Endothelial cell of umbilical vein (primary cell): ENCODE results near the gene NBPF15. TPM values are rescaled to one million over a fixed set of nuclear protein-coding genes. Genes with fewer than 3 reads are reported as not detected.
"Not testable (repeated sequence)": the region's sequence is repeated elsewhere in the genome, so short reads cannot be mapped to it uniquely, and the experiment has no call there.

Source experiments
- BruUV-seq: library from RNA; stranded (reverse); fragments of 400-500 nt; replicated peaks from 2 replicates; lab custom pipeline; 2021; lab: Mats Ljungman, UMichigan
- CTCF ChIA-PET: fragments of 300-600, 350-600 bp; sonication (Branson Sonifier 250); formaldehyde crosslinking; loops from one replicate; lab custom pipeline; 2021; ENCODE audit warnings: antibody characterized with exemption, inconsistent platforms; lab: Charles Lee
- POLR2A ChIA-PET: fragments of 300-600, 350-600 bp; sonication (Branson Sonifier 250); formaldehyde crosslinking; loops from one replicate; lab custom pipeline; 2021; ENCODE audit warnings: antibody characterized with exemption, inconsistent platforms; lab: Charles Lee
- DNase-seq: peaks from one replicate; pipeline ENCODE4 v3.0.0-alpha.2; 2011; ENCODE audit warnings: low read depth, low spot score
- FAIRE-seq: peaks from 2 replicates; lab custom pipeline; 2011; peaks lifted over from hg19 to GRCh38; lab: Jason Lieb, UNC
- H2AFZ ChIP-seq: 2 replicates; pipeline ENCODE4 v1.6.0; 2012; ENCODE audit warnings: low read depth, low read length, control low read depth, inconsistent platforms
- H3K27ac ChIP-seq: 2 replicates; pipeline ENCODE4 v1.5.1; 2011; ENCODE audit warnings: low read depth, mild to moderate bottlenecking, control low read depth, low read length, moderate library complexity; ENCODE audit not compliant: insufficient read depth
- H3K27me3 ChIP-seq, 2 experiments: 2 replicates each; pipeline versions ENCODE4 v1.6.0 to v1.6.1; 2011; ENCODE audit warnings: low read length in 2 of 2, mixed read lengths in 1 of 2; ENCODE audit not compliant: control insufficient read depth in 2 of 2, insufficient read depth in 2 of 2
- H3K36me3 ChIP-seq, 2 experiments: 2 replicates in 1 of 2; 3 replicates in 1 of 2; pipeline ENCODE4 v1.5.1; 2011; ENCODE audit warnings: low read length in 2 of 2, mild to moderate bottlenecking in 1 of 2, moderate library complexity in 1 of 2; ENCODE audit not compliant: control insufficient read depth in 2 of 2, insufficient read depth in 2 of 2; ENCODE audit errors: extremely low read depth in 1 of 2
- H3K4me1 ChIP-seq: 3 replicates; pipeline ENCODE4 v1.5.1; 2011; ENCODE audit warnings: mild to moderate bottlenecking, low read length; ENCODE audit not compliant: control insufficient read depth, insufficient read depth; ENCODE audit errors: extremely low read depth
- H3K4me2 ChIP-seq: 2 replicates; pipeline ENCODE4 v1.6.1; 2011; ENCODE audit warnings: low read length, control low read depth, mixed read lengths; ENCODE audit not compliant: insufficient read depth
- H3K4me3 ChIP-seq, 3 experiments: fragments of 200-600 bp in 1 of 3; sonication (generic), shearing (Covaris generic) in 1 of 3; replicated peaks in 1 of 3; 2 replicates each; pipeline ENCODE4 v1.5.1; 2011 to 2016; ENCODE audit warnings: control low read depth in 3 of 3, low read length in 3 of 3, mild to moderate bottlenecking in 2 of 3, inconsistent platforms in 1 of 3, low read depth in 1 of 3, moderate library complexity in 1 of 3; ENCODE audit not compliant: insufficient read depth in 1 of 3
- H3K79me2 ChIP-seq: 2 replicates; pipeline ENCODE4 v1.6.0; 2012; ENCODE audit warnings: low read length, inconsistent platforms; ENCODE audit not compliant: control insufficient read depth, insufficient read depth
- H3K9ac ChIP-seq: replicated peaks from 2 replicates; pipeline ENCODE3; 2011; ENCODE audit warnings: low read length, control low read depth; ENCODE audit not compliant: insufficient read depth; ENCODE audit errors: extremely low read depth
- H3K9me1 ChIP-seq: replicated peaks from 3 replicates; pipeline ENCODE4 v1.6.0; 2011; ENCODE audit warnings: mild to moderate bottlenecking, low read length; ENCODE audit not compliant: control insufficient read depth, insufficient read depth; ENCODE audit errors: extremely low read depth
- H3K9me3 ChIP-seq: replicated peaks from 2 replicates; pipeline ENCODE4 v1.5.1; 2012; ENCODE audit warnings: low read length, inconsistent platforms; ENCODE audit not compliant: control insufficient read depth, insufficient read depth
- H4K20me1 ChIP-seq: replicated peaks from 2 replicates; pipeline ENCODE3; 2011; ENCODE audit warnings: mild to moderate bottlenecking, low read length; ENCODE audit not compliant: control insufficient read depth, insufficient read depth; ENCODE audit errors: extremely low read depth
- dilution Hi-C: fragments of 300-500 bp; cut with MboI; formaldehyde crosslinking; loops from one replicate; pipeline ENCODE4 v1.15.0; 2019; ENCODE audit warnings: low sequenced_read_pairs; ENCODE audit not compliant: extremely low pct_ligation_motif_present
- intact Hi-C: fragments of 100-400 bp; cut with micrococcal nuclease; formaldehyde crosslinking; loops from one replicate; pipeline ENCODE4 v1.10.0; 2022
- polyA plus RNA-seq, 4 experiments: library from polyadenylated mRNA; depleted of rRNA in 3 of 4; stranded (reverse) in 3 of 4; unstranded in 1 of 4; fragments of >200 nt; gene quantifications; 2 replicates each; pipeline versions ENCODE4 v1.2.1 to v1.2.3, GENCODE V29; 2011 to 2012; ENCODE audit warnings: missing spikeins in 1 of 4
- total RNA-seq: library from RNA; stranded (reverse); gene quantifications from 2 replicates; pipeline ENCODE4 v1.2.3, GENCODE V29; 2021

The NBPF15 gene
- total and polyA plus RNA-seq, 2 donors (not counting 3 experiments of a cell fraction or from before 2014, with no cell fraction given): 35.5 to 66.8 TPM

- H3K27me3 ChIP-seq, H3K79me2 ChIP-seq, H3K9ac ChIP-seq, CTCF ChIA-PET, H2AFZ ChIP-seq, FAIRE-seq, H3K9me1 ChIP-seq, H3K4me2 ChIP-seq, dilution Hi-C loops, H3K4me3 ChIP-seq, BruUV-seq, H3K27ac ChIP-seq, DNase-seq, H3K4me1 ChIP-seq, H4K20me1 ChIP-seq, H3K9me3 ChIP-seq, intact Hi-C loops, H3K36me3 ChIP-seq, POLR2A ChIA-PET: not testable (repeated sequence)
Measured at GRCh38 chr1:144487002-144487401, 25.5 kb upstream of the NBPF15 start.

- H3K4me3 ChIP-seq, H3K27me3 ChIP-seq, DNase-seq, intact Hi-C loops, POLR2A ChIA-PET, H3K4me2 ChIP-seq, H3K36me3 ChIP-seq, H3K4me1 ChIP-seq, H3K27ac ChIP-seq, H4K20me1 ChIP-seq, H3K79me2 ChIP-seq, H3K9me1 ChIP-seq, dilution Hi-C loops, H3K9ac ChIP-seq, CTCF ChIA-PET, H3K9me3 ChIP-seq, BruUV-seq, H2AFZ ChIP-seq: not testable (repeated sequence)
- FAIRE-seq: peak; percentile 90
Measured at GRCh38 chr1:144485048-144485993, 23.9 kb upstream of the NBPF15 start.

- H3K4me3 ChIP-seq, H3K9me3 ChIP-seq, H3K27me3 ChIP-seq, intact Hi-C loops, H3K4me1 ChIP-seq, H2AFZ ChIP-seq, H3K36me3 ChIP-seq, BruUV-seq, H3K4me2 ChIP-seq, DNase-seq, dilution Hi-C loops, H3K79me2 ChIP-seq, H3K9me1 ChIP-seq, POLR2A ChIA-PET, H3K9ac ChIP-seq, H4K20me1 ChIP-seq, H3K27ac ChIP-seq, CTCF ChIA-PET: not testable (repeated sequence)
- FAIRE-seq: peak; percentile 78
Measured at GRCh38 chr1:144473897-144474296, 12.4 kb upstream of the NBPF15 start.

GRCh38 chr1:144471434-144471833, 10.0 kb upstream of the NBPF15 start:
- H3K4me1 ChIP-seq, intact Hi-C loops, DNase-seq, H4K20me1 ChIP-seq, POLR2A ChIA-PET, H3K9me3 ChIP-seq, H3K4me3 ChIP-seq, H3K9ac ChIP-seq, H3K27me3 ChIP-seq, H3K9me1 ChIP-seq, H3K27ac ChIP-seq, H3K36me3 ChIP-seq, dilution Hi-C loops, H3K4me2 ChIP-seq, H3K79me2 ChIP-seq, H2AFZ ChIP-seq, BruUV-seq, FAIRE-seq, CTCF ChIA-PET: not testable (repeated sequence)
